NB4 (cell line): ENCODE measurements around the gene MAST4.

Experiments
- CTCF ChIP-seq: IDR thresholded peaks from one replicate; pipeline ENCODE4 v1.5.1; 2012; ENCODE audit warnings: low read depth, low read length
- MAX ChIP-seq: IDR thresholded peaks from 2 replicates; pipeline ENCODE4 v1.6.1; 2011; ENCODE audit warnings: low read depth, low read length
- POLR2A ChIP-seq: IDR thresholded peaks from 2 replicates; pipeline ENCODE4 v1.6.1; 2011; ENCODE audit warnings: mild to moderate bottlenecking; ENCODE audit not compliant: insufficient read length; ENCODE audit errors: extremely low read depth

- no peak for TF ChIP-seq POLR2A
- TF ChIP-seq CTCF: no peak
- TF ChIP-seq MAX: no peak
These were observed 19.7 kb downstream of the MAST4 start for GRCh38 chr5:66615894-66616293.
